ENCODE data around the gene GJC2. TPM values are rescaled to one million over a fixed set of nuclear protein-coding genes. Genes with fewer than 3 reads are reported as not detected.
A peak's percentile ranks its signal among the peaks of the same experiment; 100 is the strongest.

The GJC2 gene
- total and polyA plus RNA-seq, 11 donors = 0.40 to 3.8 (median 0.78) TPM

DNA sequence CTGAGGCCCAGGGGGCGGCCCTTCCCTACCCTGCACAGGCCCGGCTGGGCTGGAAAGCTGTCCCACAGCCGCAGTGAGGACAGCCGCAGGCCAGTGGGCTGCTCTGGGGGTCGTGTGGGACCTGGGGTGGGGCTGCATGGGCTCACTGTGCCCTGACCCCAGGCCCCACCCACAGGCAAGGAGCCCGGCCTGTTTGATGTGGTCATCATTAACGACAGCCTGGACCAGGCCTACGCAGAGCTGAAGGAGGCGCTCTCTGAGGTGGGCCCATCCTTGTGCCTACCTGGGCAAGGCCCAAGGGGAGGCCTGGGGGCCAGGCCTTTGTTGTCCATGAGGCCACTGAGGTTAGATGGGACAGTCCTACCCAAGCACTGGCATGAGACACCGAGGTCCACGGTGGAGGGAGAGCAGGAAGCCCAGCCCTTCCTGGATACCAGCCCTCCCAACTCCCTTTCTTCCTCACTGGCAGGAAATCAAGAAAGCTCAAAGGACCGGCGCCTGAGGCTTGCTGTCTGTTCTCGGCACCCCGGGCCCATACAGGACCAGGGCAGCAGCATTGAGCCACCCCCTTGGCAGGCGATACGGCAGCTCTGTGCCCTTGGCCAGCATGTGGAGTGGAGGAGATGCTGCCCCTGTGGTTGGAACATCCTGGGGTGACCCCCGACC is 1.4 kb upstream of the GJC2 start:
- TF ChIP-seq, protein P1, sequence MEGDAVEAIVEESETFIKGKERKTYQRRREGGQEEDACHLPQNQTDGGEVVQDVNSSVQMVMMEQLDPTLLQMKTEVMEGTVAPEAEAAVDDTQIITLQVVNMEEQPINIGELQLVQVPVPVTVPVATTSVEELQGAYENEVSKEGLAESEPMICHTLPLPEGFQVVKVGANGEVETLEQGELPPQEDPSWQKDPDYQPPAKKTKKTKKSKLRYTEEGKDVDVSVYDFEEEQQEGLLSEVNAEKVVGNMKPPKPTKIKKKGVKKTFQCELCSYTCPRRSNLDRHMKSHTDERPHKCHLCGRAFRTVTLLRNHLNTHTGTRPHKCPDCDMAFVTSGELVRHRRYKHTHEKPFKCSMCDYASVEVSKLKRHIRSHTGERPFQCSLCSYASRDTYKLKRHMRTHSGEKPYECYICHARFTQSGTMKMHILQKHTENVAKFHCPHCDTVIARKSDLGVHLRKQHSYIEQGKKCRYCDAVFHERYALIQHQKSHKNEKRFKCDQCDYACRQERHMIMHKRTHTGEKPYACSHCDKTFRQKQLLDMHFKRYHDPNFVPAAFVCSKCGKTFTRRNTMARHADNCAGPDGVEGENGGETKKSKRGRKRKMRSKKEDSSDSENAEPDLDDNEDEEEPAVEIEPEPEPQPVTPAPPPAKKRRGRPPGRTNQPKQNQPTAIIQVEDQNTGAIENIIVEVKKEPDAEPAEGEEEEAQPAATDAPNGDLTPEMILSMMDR (IDR thresholded peaks at IDR 0.05) = no peak
- TF ChIP-seq POLR2A (IDR thresholded peaks at IDR 0.05) = no peak
- Histone ChIP-seq H3K36me3 (peaks cover 0 to 46% (median 27%) of the 10 kb centered on the region in 9 donors), H3K27ac (peak overlapping the region in 11 of 12 donors; percentile 69 to 97 (median 84)), H3K27me3 (no peaks in the 10 kb centered on the region), H3K4me1 (peaks cover 17 to 74% (median 60%) of the 10 kb centered on the region in 12 donors), H3K4me3 (no peak overlapping the region), H3K9me3 (no peaks in the 10 kb centered on the region)
- peak in 2 of 4 donors; percentile 2 to 4 for ATAC-seq
- intact Hi-C loops (cut with DNase I) = loop anchor here in 2 of 10 donors (2.0 kb wide), 1 partner anchor 14 kb away; no protein-coding TSS in a partner anchor
- WGBS, 4 donors = 51 to 60% (median 56%) methylated on average over 10 to 18 of the region's 18 CpGs
- DNase-seq = peak in 3 of 5 donors; percentile 32 to 63 (median 36)

DNA sequence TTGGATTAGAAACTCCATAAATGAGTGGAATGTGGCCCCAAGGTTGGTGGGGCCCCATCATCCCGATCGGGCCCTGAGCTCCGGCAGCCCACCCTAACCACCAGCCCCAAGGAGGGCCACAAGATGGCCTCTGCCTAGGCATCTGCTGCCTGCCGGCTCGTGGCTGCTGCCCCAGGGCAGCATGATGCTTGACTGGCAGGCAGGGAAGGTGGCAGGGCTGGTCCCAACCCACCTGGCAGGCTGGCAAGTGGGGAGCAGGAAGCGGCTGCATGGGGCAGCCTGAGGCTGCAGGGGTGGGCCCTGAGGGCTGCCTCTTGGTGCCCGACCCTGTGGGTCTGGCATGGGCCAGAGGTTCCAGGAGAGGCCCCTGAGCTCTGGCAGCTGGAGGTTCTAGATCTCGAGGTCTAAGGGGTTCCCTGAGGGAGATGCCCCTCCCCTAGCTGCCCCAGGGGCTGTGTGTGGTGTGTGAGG is 760 bp upstream of the GJC2 start:
- no peak for DNase-seq
- TF ChIP-seq, protein P1 (IDR thresholded peaks at IDR 0.05) = no peak
- TF ChIP-seq POLR2A (IDR thresholded peaks at IDR 0.05) = no peak
- no peaks in the 10 kb centered on the region for H3K27me3 ChIP-seq
- intact Hi-C loops (cut with DNase I) = loop anchor here in 2 of 10 donors (2.0 kb wide), 1 partner anchor 14 kb away; no protein-coding TSS in a partner anchor
- 59 to 81% (median 68%) methylated on average over 3 to 8 of the region's 8 CpGs for WGBS, 4 donors
- peak overlapping the region in 6 of 12 donors; percentile 15 to 51 (median 42) for H3K4me3 ChIP-seq
- peak in 2 of 4 donors; percentile 0 for ATAC-seq
- H3K9me3 ChIP-seq = no peaks in the 10 kb centered on the region
- peak overlapping the region; percentile 60 to 97 (median 84) for H3K27ac ChIP-seq
- peaks cover 0 to 46% (median 27%) of the 10 kb centered on the region in 9 donors for H3K36me3 ChIP-seq
- peaks cover 16 to 68% (median 54%) of the 10 kb centered on the region in 12 donors for H3K4me1 ChIP-seq

DNA sequence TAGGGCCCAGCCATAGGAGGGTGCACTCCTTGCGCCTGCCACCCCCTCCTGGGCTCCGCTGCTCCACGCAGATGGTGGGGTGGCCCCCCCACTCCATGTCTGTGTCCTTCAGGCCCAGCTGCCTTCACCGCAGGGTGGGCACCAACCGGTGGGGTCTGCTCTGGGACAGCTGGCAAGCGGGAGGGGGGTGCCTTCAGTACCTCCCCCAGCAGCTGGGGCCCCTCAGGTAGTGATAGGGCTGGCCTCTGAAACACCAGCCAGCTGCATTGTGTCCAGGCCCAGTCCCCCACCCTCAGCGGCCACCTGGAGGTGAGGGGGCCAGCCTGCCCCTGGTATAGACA is 360 bp downstream of the GJC2 start:
- DNase-seq = peak in 2 of 5 donors; percentile 22 to 67
- H3K27me3 ChIP-seq = no peaks in the 10 kb centered on the region
- H3K4me1 ChIP-seq = peaks cover 16 to 59% (median 45%) of the 10 kb centered on the region in 12 donors
- H3K4me3 ChIP-seq = peak overlapping the region in 10 of 12 donors; percentile 5 to 51 (median 40)
- no peaks in the 10 kb centered on the region for H3K9me3 ChIP-seq
- H3K27ac ChIP-seq = peak overlapping the region; percentile 60 to 97 (median 84)
- peaks cover 0 to 44% (median 27%) of the 10 kb centered on the region in 9 donors for H3K36me3 ChIP-seq
- 0 to 63% (median 57%) methylated on average over 1 to 7 of the region's 7 CpGs for WGBS, 4 donors
- intact Hi-C loops (cut with DNase I) = no loop called here
- TF ChIP-seq, protein P1 (IDR thresholded peaks at IDR 0.05) = no peak
- TF ChIP-seq POLR2A (IDR thresholded peaks at IDR 0.05) = no peak
- ATAC-seq = peak in 3 of 4 donors; percentile 0 to 9 (median 2)

DNA sequence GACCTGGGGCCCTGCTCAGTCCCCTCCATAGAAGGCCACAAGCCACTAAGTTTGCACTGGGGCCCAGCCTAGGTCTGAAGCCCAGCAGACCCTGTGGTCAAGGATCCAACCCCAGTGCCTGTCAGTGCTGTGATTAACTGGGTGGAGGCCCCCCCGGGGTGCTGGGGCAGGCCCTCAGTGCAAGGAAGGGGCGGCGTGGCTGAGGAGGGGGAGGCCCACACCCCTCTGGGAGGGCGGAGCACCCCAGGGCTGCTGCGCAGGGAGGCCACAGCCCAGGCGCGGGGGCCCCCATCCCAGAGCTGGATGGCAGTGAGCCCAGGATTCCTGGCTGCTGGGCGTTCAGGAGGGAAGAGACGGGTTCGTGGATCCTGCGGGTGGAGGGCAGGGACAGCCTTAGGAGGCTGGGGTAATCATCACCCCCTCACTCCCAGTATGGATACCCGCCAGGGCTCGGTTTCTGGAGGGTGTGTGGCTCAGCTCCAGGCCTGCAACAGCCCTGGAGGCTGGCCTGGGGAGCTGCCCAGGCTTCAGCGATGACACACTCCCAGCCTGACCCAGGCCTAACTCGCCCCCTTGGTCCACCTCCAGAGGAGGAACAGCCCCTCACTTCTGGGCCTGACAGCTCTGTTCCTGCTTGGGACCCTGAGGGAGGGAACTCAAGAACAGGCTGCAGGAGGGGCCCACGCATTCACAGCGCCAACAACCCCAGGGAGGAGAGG is 890 bp downstream of the GJC2 start:
- Histone ChIP-seq H3K9me3 (no peaks in the 10 kb centered on the region), H3K36me3 (peaks cover 0 to 39% (median 25%) of the 10 kb centered on the region in 9 donors), H3K4me3 (peak overlapping the region in 9 of 12 donors; percentile 15 to 51 (median 42)), H3K27me3 (no peaks in the 10 kb centered on the region), H3K27ac (peak overlapping the region; percentile 60 to 97 (median 84)), H3K4me1 (peaks cover 16 to 55% (median 43%) of the 10 kb centered on the region in 12 donors)
- 17 to 92% (median 32%) methylated on average over 2 to 17 of the region's 17 CpGs for WGBS, 4 donors
- intact Hi-C loops (cut with DNase I) = no loop called here
- DNase-seq (peak; percentile 68 to 79 (median 73)), ATAC-seq (peak; percentile 30 to 68 (median 62))
- TF ChIP-seq, protein P1 (IDR thresholded peaks at IDR 0.05) = no peak
- no peak for TF ChIP-seq POLR2A (IDR thresholded peaks at IDR 0.05)
